ENCODE data around the gene CCDC85C.

CCDC85C gene

GRCh38 chr14:99452968-99453367, 151.0 kb downstream of the CCDC85C start:
- DNase-seq = no peak
- in situ Hi-C loops (cut with MboI; ENCODE audit: low pct_unique_long_range_greater_than_20kb, low sequenced_read_pairs) = no loop called here

- DNase-seq = no peak
Observed at GRCh38 chr14:99451234-99451633, 152.8 kb downstream of the CCDC85C start.

GRCh38 chr14:99450266-99450665, 153.7 kb downstream of the CCDC85C start:
- DNase-seq = no peak
- in situ Hi-C loops (cut with MboI; ENCODE audit: low pct_unique_long_range_greater_than_20kb, low sequenced_read_pairs) = no loop called here

More at GRCh38 chr14:99451234-99451633, 152.8 kb downstream of the CCDC85C start:
- in situ Hi-C loops (cut with MboI; ENCODE audit: low pct_unique_long_range_greater_than_20kb, low sequenced_read_pairs) = no loop called here
